K562 treated with DMSO at 1 percent for 12 hours (cell line): ENCODE measurements around the gene LRRC39. TPM values are rescaled to one million over a fixed set of nuclear protein-coding genes. Genes with fewer than 3 reads are reported as not detected.

Experiments
- total RNA-seq: library from RNA; unstranded; fragments of 300-600 nt; gene quantifications from 2 replicates; pipeline ENCODE4 v1.2.3, GENCODE V29; 2022; ENCODE audit not compliant: insufficient read depth

The LRRC39 gene
- total RNA-seq = 1.1 TPM in 1 of 2 replicates, not detected in the other

DNA sequence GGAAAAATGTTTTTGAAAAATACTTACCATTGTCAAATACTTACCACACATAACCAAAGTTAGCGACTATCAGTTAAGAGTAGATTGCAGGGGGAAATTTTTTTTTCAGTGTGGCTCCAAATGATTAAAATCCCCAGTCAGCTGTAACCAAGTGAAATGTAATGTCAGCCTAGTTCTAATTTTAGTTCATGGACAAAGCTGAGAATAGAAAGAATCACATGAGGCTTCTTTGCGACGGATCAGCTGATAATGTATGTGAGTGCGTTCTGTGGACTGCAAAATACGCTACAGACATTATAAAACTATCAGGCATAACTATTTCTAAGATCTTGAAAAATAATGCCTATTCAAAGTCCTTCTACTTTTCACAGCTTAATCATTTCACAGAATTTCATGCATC is at the start of gene LRRC39:
Gene LRRC39, minus strand, starts transcription at position 166 of the 400 bp plus-strand sequence. CDS start 9,740 bp downstream, outside the sequence.

DNA sequence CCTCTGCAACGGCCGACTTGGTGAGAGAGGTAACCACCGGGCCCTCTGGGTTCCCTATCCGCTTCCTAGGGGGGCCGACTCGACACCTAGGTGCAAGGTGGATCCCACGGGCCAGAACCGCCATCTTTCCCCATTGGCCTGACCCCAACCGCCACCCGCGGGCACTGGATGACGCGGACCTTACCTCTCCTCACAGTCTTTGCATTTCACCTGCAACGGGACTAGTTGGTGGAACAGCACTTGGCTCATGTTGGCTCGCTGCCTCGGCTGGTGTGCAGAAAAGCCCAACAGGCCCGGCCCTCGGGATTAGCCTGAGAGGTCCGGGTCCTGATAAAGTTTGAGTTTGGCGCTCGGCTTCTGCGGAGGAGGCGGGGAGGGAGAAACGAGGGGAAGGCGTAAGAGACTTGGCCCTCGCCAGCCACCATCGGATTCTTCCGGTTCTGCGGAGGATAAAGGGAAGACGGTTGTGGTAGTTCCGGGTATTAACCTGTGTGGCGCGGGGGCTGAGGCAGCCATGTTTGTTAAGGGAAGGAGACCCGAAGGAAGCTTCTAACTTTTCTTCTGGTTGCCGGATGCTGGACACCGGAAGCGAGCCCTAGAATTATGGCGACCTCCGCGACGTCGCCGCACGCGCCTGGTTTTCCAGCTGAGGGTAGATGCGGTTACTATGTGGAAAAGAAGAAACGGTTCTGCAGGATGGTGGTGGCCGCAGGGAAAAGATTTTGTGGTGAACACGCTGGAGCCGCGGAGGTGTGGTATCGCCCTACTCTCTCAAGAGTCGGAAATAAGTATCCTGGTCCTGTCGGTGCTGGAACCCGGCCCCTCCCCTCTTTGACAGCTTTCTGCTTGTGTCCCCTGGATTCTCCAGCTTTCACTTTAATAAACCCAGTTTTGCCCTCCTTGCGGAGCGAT is 45.2 kb downstream of the LRRC39 start, which contains the start of the genes SASS6 and TRMT13:
Gene SASS6, minus strand, starts transcription at position 365 of the 912 bp plus-strand sequence. Its CDS starts 116 bp downstream, at position 249.
Gene TRMT13, plus strand, starts transcription at position 598 of the 912 bp plus-strand sequence. Its CDS starts 6 bp downstream, at position 604.

Other genes with a start within 250 kb of the LRRC39 start
- gene SLC35A3, start 208.3 kb downstream of the LRRC39 start, total RNA-seq = 5.0 and 15.7 TPM in 2 replicates
- 3.2 and 12.4 TPM in 2 replicates for gene SASS6, start 45.3 kb downstream of the LRRC39 start, total RNA-seq
- 2.4 and 12.2 TPM in 2 replicates for gene TRMT13, start 45.1 kb downstream of the LRRC39 start, total RNA-seq
- gene DBT, start 71.6 kb upstream of the LRRC39 start, total RNA-seq = 0.94 and 4.1 TPM in 2 replicates
- gene RTCA, start 88.0 kb upstream of the LRRC39 start, total RNA-seq = 24.3 and 38.0 TPM in 2 replicates
- 3.3 and 14.6 TPM in 2 replicates for gene CDC14A, start 174.2 kb upstream of the LRRC39 start, total RNA-seq